Measurements from ENCODE around the gene NME2. TPM values are rescaled to one million over a fixed set of nuclear protein-coding genes. Genes with fewer than 3 reads are reported as not detected.

Gene NME2
- total RNA-seq, result 498 and 850 TPM in 2 replicates

DNA sequence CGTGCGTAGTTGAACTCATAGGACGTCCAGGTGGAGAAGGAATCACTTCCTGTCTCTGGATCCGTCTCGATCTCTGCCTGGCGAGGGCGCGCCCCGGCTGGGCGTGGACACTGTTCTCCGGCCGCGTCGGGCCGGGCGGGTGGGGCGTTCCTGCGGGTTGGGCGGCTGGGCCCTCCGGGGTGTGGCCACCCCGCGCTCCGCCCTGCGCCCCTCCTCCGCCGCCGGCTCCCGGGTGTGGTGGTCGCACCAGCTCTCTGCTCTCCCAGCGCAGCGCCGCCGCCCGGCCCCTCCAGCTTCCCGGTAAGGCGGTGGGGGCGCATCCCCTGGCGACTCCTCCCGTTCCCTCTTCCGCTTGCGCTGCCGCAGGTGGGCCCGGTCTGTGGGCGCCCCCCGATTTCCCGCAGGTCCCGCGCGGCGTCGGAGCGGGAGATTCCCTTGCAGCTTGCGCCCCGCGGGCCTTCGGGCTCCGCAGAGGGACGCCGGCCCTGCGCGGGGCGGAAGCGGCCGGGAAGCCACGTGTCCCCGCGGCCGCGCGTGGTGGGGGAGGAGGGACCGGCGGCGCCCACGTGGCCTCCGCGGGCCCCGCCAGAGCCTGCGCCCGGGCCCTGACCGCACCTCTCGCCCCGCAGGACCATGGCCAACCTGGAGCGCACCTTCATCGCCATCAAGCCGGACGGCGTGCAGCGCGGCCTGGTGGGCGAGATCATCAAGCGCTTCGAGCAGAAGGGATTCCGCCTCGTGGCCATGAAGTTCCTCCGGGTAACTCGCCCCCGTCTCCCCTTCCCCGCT is at the start of gene NME2:
Gene NME2, plus strand, starts transcription at position 214 of the 789 bp plus-strand sequence. Its CDS starts 420 bp downstream, at position 634.

DNA sequence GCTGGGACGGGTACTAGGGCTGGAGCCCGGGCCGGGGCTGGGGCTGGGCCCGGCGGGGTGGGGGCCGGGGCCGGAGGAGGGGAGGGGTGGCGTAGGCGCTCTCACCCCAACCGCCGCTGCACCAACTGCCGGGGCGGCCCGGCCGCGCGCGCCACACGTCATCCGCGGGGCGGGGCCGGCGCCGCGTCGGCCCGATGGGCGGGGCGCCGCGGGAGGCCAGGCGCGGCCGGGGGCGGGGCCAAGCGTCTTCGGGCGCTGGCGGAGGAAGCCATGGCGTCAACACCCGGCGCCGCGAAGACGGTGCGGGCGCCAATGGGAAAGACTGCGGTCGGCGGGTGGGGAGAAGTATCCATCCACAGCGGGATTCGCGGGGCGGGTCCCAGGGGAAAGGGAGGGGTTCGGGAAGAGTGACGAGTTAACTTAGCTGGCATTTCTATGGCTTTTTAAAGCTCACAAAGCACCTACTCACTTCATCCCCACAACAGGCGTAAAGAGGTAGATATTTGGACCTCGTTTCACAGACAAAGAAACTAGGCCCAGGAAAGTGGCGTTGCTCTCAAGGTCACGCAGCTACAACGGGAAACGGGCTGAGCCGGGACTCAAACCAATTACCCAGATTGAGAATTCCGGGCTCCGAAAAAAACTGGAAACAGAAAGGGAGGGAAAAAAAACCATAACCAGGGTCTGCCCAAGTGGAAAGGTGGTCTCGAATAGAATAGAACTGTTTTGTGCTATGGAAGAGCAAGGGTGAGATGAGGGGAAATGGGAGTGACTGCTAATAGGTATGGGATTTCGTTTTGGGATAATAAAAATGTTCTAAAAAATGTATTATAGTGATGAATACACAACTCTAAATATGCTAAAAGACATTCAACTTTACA is 45.2 kb upstream of the NME2 start, which contains the start of gene SPAG9:
Gene SPAG9, minus strand, starts transcription at position 130 of the 881 bp plus-strand sequence. CDS start 212 bp downstream, outside the sequence.

DNA sequence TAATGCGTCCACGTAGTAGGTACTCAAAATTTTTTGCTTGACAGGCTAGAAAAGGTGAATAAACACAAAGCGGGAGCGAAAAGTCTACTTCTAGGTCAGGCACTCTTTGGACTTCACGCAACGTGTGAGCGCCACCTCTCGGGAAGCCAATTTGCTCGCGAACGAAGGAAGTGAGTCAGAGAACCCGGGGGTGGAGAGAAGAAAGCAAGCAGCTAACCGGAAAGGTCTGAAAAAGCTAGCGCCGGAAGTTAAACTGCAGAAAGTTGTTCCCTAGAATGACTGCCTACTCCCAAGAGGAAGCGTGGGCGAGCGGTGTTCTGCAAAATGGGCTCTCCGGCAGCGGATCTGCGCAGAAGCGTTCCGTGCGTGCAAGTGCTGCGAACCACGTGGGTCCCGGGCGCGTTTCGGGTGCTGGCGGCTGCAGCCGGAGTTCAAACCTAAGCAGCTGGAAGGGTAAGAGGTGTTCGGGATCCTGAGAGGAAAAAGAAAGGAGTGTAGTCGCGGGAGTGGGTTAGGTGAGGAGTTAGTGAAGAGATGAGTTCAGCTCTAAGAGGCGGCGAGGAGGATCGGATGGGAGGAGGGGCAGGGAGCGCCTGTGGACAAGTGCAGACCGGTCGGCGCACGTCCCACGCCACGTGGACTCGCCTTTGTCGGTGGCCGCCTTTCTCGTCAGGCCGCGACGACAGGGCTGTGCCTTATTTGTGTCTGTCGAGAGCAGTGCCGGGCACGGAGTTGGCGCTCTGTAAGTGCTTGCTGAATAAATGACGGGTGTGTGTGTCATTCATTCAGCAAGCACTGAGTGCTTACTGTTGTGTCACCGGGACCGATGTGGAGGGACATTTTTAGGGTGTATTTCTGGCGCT is 12.8 kb upstream of the NME2 start, which contains the start of gene NME1:
Gene NME1, plus strand, starts transcription at position 350 of the 863 bp plus-strand sequence. CDS start 2,096 bp downstream, outside the sequence.

Other genes with a start within 250 kb of the NME2 start
- 125 and 136 TPM in 2 replicates for gene SPAG9, start 45.5 kb upstream of the NME2 start, total RNA-seq
- gene NME1, start 12.9 kb upstream of the NME2 start, total RNA-seq, result 56.2 and 212 TPM in 2 replicates
- gene MBTD1, start 93.6 kb downstream of the NME2 start, total RNA-seq, result 7.8 and 12.2 TPM in 2 replicates
- 35.2 and 54.3 TPM in 2 replicates for gene UTP18, start 94.1 kb downstream of the NME2 start, total RNA-seq

Data from smooth muscle cell of trachea (primary cell).